NK-92 (cell line): ENCODE results near the gene ADAM29.
"Not testable (repeated sequence)": the region's sequence is repeated elsewhere in the genome, so short reads cannot be mapped to it uniquely, and the experiment has no call there.

Experiments
- DNase-seq: peaks from one replicate; lab custom pipeline; 2025; ENCODE audit not compliant: unreplicated experiment; lab: John Stamatoyannopoulos, UW

The ADAM29 gene

GRCh38 chr4:174918058-174918457, at the start of gene ADAM29:
ADAM29 (plus strand) TSS chr4:174918358; CDS start chr4:174975526, 57,168 bp downstream.
- no peak for DNase-seq

GRCh38 chr4:174869339-174869738, 48.8 kb upstream of the ADAM29 start:
- DNase-seq, result no peak

- DNase-seq, result no peak
These were observed 47.8 kb upstream of the ADAM29 start for GRCh38 chr4:174870311-174870710.

- DNase-seq, result no peak
These were observed 46.8 kb upstream of the ADAM29 start for GRCh38 chr4:174871407-174871806.

- not testable (repeated sequence) for DNase-seq
These were observed 45.0 kb upstream of the ADAM29 start for GRCh38 chr4:174873146-174873545.

- no peak for DNase-seq
These were observed 44.2 kb upstream of the ADAM29 start for GRCh38 chr4:174873931-174874330.

GRCh38 chr4:174874898-174875297, 43.3 kb upstream of the ADAM29 start:
- DNase-seq, result no peak

GRCh38 chr4:174880001-174880400, 38.2 kb upstream of the ADAM29 start:
- DNase-seq, result no peak

- DNase-seq, result no peak
These were observed 35.7 kb upstream of the ADAM29 start for GRCh38 chr4:174882317-174882992.

GRCh38 chr4:174907508-174907907, 10.7 kb upstream of the ADAM29 start:
- no peak for DNase-seq

GRCh38 chr4:174910271-174910670, 7.9 kb upstream of the ADAM29 start:
- DNase-seq, result no peak

- DNase-seq, result no peak
These were observed 5.1 kb upstream of the ADAM29 start for GRCh38 chr4:174912919-174913543.

- DNase-seq, result no peak
These were observed 1.8 kb downstream of the ADAM29 start for GRCh38 chr4:174919886-174920423.

GRCh38 chr4:174926958-174927357, 8.8 kb downstream of the ADAM29 start:
- DNase-seq, result no peak

GRCh38 chr4:174928174-174928573, 10.0 kb downstream of the ADAM29 start:
- DNase-seq, result no peak

GRCh38 chr4:174928575-174929253, 10.6 kb downstream of the ADAM29 start:
- no peak for DNase-seq

GRCh38 chr4:174929346-174929745, 11.2 kb downstream of the ADAM29 start:
- DNase-seq, result no peak

- no peak for DNase-seq
These were observed 12.7 kb downstream of the ADAM29 start for GRCh38 chr4:174930895-174931294.

- DNase-seq, result no peak
These were observed 14.9 kb downstream of the ADAM29 start for GRCh38 chr4:174933083-174933482.

GRCh38 chr4:174934360-174934759, 16.2 kb downstream of the ADAM29 start:
- no peak for DNase-seq

GRCh38 chr4:174935607-174936006, 17.4 kb downstream of the ADAM29 start:
- DNase-seq, result no peak

- DNase-seq, result no peak
These were observed 21.8 kb downstream of the ADAM29 start for GRCh38 chr4:174940002-174940401.
